ENCODE results near the gene ZFPL1.
A peak's percentile ranks its signal among the peaks of the same experiment; 100 is the strongest.

Gene ZFPL1

GRCh38 chr11:65060913-65061408 lies 23.1 kb upstream of the ZFPL1 start:
- DNase-seq: no peak

GRCh38 chr11:65063532-65063931 lies 20.5 kb upstream of the ZFPL1 start:
- DNase-seq: no peak

GRCh38 chr11:65064847-65065240 lies 19.2 kb upstream of the ZFPL1 start:
- no peak for DNase-seq

GRCh38 chr11:65065851-65066250 lies 18.2 kb upstream of the ZFPL1 start:
- no peak for DNase-seq

GRCh38 chr11:65066315-65066714 lies 17.7 kb upstream of the ZFPL1 start:
- DNase-seq: no peak

- no peak for DNase-seq
These were observed 17.2 kb upstream of the ZFPL1 start for GRCh38 chr11:65066805-65067291.

- DNase-seq: no peak
These were observed 16.6 kb upstream of the ZFPL1 start for GRCh38 chr11:65067446-65067845.

- no peak for DNase-seq
These were observed 14.8 kb upstream of the ZFPL1 start for GRCh38 chr11:65069217-65069616.

GRCh38 chr11:65071907-65072630 lies 12.0 kb upstream of the ZFPL1 start:
- no peak for DNase-seq

- DNase-seq: no peak
These were observed 11.4 kb upstream of the ZFPL1 start for GRCh38 chr11:65072631-65072966.

- no peak for DNase-seq
These were observed 6.6 kb upstream of the ZFPL1 start for GRCh38 chr11:65077451-65077850.

- peak in 1 of 2 experiments; percentile 47 for DNase-seq
These were observed 5.9 kb upstream of the ZFPL1 start for GRCh38 chr11:65078151-65078550.

GRCh38 chr11:65078786-65079342 lies 5.2 kb upstream of the ZFPL1 start:
- DNase-seq: no peak

GRCh38 chr11:65083134-65083833 lies 738 bp upstream of the ZFPL1 start:
- DNase-seq: no peak

GRCh38 chr11:65084598-65085375 lies 765 bp downstream of the ZFPL1 start:
- no peak for DNase-seq

GRCh38 chr11:65085446-65085845 lies 1.4 kb downstream of the ZFPL1 start:
- DNase-seq: no peak

GRCh38 chr11:65086809-65087208 lies 2.8 kb downstream of the ZFPL1 start:
- no peak for DNase-seq

- DNase-seq: no peak
These were observed 3.2 kb downstream of the ZFPL1 start for GRCh38 chr11:65087216-65087615.

GRCh38 chr11:65087827-65088226 lies 3.8 kb downstream of the ZFPL1 start:
- no peak for DNase-seq

- no peak for DNase-seq
These were observed 5.6 kb downstream of the ZFPL1 start for GRCh38 chr11:65089621-65090020.

GRCh38 chr11:65090628-65091027 lies 6.6 kb downstream of the ZFPL1 start:
- no peak for DNase-seq

GRCh38 chr11:65095427-65095826 lies 11.4 kb downstream of the ZFPL1 start:
- no peak for DNase-seq
